ENCODE results near the gene DHRSX.
"Not testable (repeated sequence)": the region's sequence is repeated elsewhere in the genome, so short reads cannot be mapped to it uniquely, and the experiment has no call there.

Gene DHRSX

GRCh38 chrX:2316534-2316933, 184.2 kb downstream of the DHRSX start:
- no peak for DNase-seq (ENCODE audit: low read depth)

DNA sequence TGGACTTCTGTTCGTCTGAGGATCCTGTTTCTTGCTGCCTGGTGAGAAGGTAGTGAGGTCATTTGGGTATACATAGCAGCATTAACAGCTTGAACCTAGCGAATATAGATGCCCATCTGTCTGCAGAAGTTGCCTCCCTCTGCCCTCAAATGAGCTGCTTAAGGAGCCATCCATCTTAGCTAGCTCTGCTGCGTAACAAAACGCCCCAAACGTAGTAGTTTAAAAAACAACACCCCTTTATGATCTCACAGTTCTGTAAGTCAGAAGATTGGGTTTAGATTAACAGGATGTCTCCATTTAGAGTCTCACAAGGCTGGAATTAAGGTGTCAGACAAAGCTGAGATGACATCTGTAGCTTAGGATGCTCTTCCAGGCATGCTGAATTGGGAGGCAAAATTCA, 185.3 kb downstream of the DHRSX start:
- DNase-seq (ENCODE audit: low read depth), result no peak

DNA sequence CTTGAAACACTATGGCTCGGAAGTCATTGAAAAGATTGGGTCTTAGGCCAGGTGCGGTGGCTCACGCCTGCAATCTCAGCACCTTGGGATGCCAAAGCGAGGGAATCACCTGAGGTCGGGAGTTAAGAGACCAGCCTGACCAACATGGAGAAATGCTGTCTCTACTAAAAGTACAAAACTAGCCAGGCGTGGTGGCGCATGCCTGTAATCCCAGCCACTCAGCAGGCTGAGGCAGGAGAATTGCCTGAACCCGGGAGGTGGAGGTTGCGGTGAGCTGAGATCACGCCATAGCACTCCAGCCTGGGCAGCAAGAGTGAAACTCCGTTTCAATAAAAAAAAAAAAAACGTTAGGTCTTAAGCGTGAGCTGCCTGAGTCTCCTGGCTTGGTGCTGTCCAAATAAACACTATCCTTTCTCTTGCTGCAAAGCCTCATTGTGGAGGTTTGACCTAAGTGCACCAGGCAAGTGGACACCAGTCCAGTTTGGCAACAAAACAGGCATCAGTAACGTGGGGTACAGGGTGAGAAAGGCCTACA, 185.9 kb downstream of the DHRSX start:
- DNase-seq (ENCODE audit: low read depth), result no peak

DNA sequence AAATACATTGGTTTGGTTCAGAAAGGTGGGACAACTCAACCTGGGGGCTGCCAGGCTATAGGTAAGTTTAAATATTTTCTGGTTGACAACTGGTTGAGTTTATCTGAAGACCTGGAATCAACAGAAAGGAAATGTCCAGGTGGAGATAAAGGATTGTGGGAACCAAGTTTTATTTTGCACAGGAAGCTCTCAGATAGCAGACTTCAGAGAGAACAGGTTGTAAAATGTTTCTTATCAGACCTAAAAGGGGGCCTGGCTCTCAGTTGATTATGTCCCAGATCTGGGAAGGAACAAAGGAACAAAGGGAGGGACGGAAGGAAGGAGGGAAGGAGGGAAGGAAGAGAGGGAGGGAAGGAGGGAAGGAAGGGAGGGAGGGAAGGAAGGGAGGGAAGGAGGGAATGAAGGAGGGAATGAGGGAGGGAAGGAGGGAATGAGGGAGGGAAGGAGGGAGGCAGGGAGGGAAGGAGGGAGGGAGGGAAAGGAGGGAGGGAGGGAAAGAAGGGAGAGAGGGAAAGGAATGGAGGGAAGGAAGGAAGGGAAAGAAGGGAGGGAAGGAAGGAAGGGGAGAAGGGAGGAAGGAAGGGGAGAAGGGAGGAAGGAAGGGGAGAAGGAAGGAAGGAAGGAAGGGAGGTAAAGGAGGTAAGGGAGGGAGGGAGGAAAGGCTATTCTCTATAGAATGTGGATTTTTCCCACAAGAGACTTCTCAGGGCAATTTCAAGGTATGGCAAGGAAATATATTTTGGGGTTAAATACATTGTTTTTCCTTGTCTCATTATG, 186.7 kb downstream of the DHRSX start:
- no peak for DNase-seq (ENCODE audit: low read depth)

GRCh38 chrX:2312061-2312591, 188.7 kb downstream of the DHRSX start:
- not testable (repeated sequence) for DNase-seq (ENCODE audit: low read depth)

DNA sequence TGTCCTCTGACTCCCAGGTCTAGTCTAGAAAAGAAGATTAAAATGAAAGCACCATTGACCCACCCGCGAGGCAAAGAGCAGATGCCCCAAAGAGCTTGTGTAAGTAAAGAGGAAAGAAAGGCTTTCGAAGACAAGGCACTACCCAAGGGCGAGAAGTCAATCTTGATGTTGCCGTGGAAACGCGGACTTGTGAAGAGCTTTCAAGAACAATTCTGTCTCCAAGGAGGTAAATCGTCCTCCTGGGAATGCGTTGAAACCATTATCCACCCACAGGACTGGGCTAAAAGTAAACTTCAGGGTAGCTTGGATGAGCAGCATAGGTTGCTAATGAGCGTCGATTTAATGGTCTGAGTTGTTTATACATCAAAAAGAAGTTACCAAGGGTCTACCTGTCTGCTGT, 189.3 kb downstream of the DHRSX start:
- no peak for DNase-seq (ENCODE audit: low read depth)

GRCh38 chrX:2301901-2302300, 198.9 kb downstream of the DHRSX start:
- no peak for DNase-seq (ENCODE audit: low read depth)

DNA sequence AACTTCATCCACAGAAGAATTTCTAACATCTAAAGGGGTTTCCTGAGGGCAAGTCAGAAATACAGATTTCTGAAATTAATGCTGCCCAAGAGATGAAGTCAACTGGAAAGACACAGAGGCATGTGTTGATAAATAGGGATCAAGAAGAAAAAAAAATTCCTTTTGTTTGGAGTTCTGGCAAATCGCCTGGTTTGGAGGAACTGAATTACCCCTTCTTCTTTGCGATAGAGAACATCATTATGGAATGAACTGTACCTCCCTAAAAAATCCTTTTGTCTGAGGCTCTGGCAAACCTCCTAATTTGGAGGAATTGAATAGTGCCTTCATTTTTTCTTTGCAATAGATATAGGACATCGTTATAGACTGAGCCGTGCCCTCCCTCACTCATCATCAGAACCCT, 200.9 kb downstream of the DHRSX start:
- no peak for DNase-seq (ENCODE audit: low read depth)

GRCh38 chrX:2286731-2287130, 214.0 kb downstream of the DHRSX start:
- no peak for DNase-seq (ENCODE audit: low read depth)

DNA sequence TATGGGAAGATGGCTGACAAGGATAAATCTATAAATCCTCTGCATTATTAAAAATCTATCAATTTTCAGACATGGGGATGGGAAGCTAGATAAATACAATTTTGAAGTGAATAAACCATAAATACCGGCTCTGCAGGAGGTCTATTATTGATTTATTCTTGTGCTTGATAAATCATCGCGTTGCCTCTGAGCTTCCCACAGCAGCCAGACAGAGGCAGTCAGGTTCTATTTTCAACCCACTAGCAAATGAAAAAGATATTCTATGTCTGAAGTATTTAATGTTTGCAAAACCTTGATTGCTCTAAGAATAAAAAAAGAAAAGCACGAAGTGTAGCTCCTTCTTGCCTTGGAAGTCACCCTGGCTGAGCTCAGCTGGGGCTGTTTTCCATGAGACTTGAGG, 216.2 kb downstream of the DHRSX start:
- no peak for DNase-seq (ENCODE audit: low read depth)

- no peak for DNase-seq (ENCODE audit: low read depth)
Measured at GRCh38 chrX:2284133-2284532, 216.6 kb downstream of the DHRSX start.

GRCh38 chrX:2283111-2283859, 217.5 kb downstream of the DHRSX start:
- DNase-seq (ENCODE audit: low read depth), result no peak

DNA sequence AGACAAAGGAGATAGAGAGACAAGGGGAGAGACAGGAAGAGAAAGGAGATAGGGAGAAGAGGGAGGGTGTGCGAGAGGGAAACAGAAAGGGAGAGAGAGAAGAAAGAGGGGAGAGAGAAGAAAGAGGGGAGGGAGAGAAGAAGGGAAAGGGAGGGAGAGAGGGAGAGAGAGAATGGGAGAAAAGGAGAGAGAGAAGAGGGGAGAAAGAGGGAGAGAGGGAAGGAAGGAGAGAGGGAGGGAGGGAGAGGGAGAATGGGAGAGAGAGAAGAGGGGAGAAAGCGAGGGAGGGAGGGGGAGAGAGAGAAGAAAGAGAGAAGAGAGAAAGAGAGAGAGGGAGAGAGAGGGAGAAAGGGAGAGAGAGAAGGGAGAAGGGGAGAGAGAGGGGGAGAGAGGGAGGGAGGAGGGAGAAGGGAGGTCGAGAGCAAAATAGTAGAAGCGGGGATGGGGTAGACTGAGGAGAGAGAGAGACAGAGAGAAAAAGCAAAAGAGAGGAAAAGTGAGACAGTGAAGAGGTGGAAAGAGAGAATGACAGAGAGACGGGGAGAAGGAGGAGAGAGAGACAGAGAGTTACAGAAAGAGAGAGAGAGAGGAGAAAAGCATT, 218.2 kb downstream of the DHRSX start:
- no peak for DNase-seq (ENCODE audit: low read depth)

- DNase-seq (ENCODE audit: low read depth), result no peak
Measured at GRCh38 chrX:2272337-2272736, 228.4 kb downstream of the DHRSX start.

DNA sequence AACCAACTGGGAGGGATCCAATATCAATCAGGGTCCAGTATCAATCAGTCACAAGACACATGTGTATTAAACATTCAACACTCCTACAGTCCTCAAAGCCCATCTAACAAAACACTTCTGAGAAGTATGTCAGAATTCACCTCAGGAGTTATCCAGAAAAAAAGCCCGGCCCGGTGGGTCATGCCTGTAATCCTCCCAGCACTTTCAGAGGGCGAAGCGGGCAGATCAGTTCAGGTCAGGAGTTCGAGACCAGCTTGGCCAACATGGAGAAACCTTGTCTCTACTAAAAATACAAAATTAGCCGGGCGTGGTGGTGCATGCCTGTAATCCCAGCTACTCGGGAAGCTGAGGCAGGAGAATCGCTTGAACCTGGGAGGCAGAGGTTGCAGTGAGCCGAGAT, 229.2 kb downstream of the DHRSX start:
- not testable (repeated sequence) for DNase-seq (ENCODE audit: low read depth)

DNA sequence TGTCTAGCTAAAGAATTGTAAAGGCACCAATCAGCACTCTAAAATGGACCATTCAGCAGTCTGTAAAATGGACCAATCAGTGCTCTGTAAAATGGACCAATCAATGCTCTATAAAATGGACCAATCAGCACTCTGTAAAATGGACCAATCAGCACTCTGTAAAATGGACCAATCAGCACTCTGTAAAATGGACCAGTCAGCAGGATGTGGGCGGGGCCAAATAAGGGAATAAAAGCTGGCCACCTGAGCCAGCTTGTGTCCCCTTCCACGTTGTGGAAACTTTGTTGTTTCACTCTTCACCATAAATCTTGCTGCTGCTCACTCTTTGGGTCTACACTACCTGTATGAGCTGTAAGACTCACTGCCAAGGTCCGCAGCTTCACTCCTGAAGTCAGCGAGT, 230.0 kb downstream of the DHRSX start:
- not testable (repeated sequence) for DNase-seq (ENCODE audit: low read depth)

DNA sequence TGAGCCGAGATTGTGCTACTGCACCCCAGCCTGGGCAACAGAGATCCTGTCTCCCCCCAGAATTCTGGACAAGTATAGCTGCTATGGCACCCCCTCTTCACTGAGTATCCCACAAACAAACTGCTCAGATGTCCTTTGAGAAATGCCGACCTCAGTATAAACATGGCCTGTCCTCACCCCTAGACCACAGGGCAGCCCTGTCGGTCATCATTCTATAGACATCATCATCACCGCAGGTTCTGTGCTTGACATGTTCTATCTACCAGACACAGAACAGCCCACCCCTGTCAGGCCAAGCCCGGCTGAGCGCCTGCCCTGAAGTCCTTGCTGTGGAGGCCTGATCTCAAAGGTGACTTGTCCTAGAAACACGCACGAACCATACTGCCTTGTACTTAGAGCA, 232.9 kb downstream of the DHRSX start:
- DNase-seq (ENCODE audit: low read depth), result no peak

- DNase-seq (ENCODE audit: low read depth), result no peak
Measured at GRCh38 chrX:2266445-2267349, 234.1 kb downstream of the DHRSX start.

- not testable (repeated sequence) for DNase-seq (ENCODE audit: low read depth)
Measured at GRCh38 chrX:2265658-2266444, 234.9 kb downstream of the DHRSX start.

DNA sequence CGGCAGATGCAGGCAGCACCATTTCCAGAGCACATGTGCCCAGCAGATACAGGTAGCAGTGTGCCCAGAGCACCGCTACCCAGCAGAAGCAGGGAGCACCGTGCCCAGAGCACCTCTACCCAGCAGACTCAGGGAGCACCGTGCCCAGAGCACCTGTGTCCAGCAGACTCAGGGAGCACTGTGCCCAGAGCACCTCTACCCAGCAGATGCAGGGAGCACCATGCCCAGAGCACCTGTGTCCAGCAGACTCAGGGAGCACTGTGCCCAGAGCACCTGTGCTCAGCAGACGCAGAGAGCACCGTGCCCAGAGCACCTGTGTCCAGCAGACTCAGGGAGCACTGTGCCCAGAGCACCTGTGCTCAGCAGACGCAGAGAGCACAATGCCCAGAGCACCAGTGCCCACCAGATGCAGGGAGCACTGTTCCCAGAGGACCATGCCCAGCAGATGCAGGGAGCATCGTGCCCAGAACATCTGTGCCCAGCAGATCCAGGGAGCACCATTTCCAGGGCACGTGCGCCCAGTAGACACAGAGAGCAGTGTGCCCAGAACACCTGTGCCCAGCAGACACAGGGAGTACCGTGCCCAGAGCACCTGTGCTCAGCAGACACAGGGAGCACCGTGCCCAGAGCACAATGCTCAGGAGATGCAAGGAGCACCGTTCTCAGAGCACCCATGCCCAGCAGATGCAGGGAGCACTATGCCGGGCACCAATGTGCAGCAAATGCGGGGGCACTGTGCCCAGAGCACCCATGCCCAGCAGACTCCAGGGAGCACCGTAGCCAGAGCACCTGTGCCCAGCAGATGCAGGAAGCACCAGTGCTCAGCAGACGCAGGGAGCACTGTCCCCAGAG, 236.4 kb downstream of the DHRSX start:
- no peak for DNase-seq (ENCODE audit: low read depth)

Data from HS-27A (cell line).